Fibroblast of pulmonary artery (primary cell): Measurements from ENCODE around the gene ESYT3.
A peak's percentile ranks its signal among the peaks of the same experiment; 100 is the strongest.

Source experiments
- DNase-seq: peaks from one replicate; pipeline ENCODE4 v3.0.0-alpha.2; 2010; ENCODE audit warnings: low read depth
- H3K4me3 ChIP-seq: replicated peaks from 2 replicates; pipeline ENCODE4 v1.5.1; 2011; ENCODE audit warnings: low read depth, mild to moderate bottlenecking, control low read depth, low read length, moderate library complexity
- CTCF ChIP-seq: IDR thresholded peaks from 2 replicates; pipeline ENCODE4 v1.5.1; 2011; ENCODE audit warnings: mild to moderate bottlenecking, control low read depth, low read length, inconsistent platforms; ENCODE audit errors: missing control alignments

Gene ESYT3

GRCh38 chr3:138442433-138442832, 8.0 kb downstream of the ESYT3 start:
- H3K4me3 ChIP-seq: no peak overlapping the region
- peak; percentile 46 for DNase-seq
- TF ChIP-seq CTCF: no peak

DNA sequence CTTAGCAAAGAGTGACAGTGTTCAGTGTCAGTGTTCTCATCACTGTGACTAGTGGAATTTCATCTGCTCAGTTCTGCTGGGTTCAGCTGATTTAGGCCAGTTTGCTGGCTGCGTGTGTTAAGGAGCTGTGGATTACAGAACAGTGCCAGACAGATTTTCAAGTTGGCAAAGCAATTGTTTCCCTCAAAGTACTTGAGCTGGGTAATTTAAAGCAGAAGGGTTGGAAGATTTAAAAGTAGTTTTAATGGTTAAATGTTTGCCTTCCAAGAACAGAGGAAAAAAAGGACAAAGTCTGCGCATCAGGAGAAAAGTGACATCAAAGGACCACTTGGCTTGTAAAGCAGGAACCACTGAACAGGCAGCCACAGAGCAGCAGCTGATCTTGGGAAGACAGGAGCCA, 8.7 kb downstream of the ESYT3 start:
- no peak for DNase-seq
- TF ChIP-seq CTCF: no peak
- H3K4me3 ChIP-seq: no peak overlapping the region

- H3K4me3 ChIP-seq: no peak overlapping the region
- no peak for TF ChIP-seq CTCF
- no peak for DNase-seq
Observed at GRCh38 chr3:138443521-138444503, 9.4 kb downstream of the ESYT3 start.

DNA sequence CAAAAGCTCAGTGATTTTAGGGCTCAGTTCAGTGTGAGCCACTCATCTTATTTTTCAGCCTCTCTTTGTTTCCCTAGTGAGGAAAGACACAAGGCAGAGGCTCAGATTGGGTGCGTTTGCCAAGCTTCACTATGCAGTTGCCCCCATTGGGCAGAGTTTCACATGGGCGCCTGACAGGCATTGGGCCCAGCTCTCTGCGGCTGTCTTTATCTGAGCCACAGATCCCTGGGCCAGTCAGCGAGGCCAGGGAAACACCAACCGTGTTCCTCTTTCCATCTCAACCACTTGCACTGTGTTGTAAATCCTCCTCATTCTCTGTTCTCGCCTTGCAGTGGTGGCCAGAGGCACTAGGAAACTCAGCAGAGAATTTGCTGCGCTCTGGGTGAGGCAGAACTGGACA, 10.8 kb downstream of the ESYT3 start:
- TF ChIP-seq CTCF: no peak
- DNase-seq: no peak
- no peak overlapping the region for H3K4me3 ChIP-seq

DNA sequence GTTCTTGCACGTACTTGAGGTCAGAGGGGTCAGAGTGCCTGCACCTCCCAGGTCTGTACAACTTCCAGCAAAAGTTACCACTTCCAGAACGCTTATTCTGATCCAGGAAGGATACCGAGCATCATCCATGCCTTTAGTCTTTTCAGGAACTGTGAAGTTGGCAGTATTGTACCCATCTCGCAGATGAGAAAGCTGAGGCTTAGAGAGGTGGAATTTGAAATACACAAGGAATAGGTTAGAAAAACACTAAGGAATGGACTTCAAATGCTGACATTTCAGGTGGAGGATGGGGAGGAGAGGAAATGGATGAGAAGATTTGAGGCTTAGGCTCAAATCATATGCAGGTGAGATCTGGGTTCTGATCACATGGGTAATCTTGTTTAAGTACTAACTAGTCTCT, 11.2 kb downstream of the ESYT3 start:
- no peak overlapping the region for H3K4me3 ChIP-seq
- TF ChIP-seq CTCF: no peak
- no peak for DNase-seq

- no peak for TF ChIP-seq CTCF
- DNase-seq: no peak
Observed at GRCh38 chr3:138448631-138449030, 14.2 kb downstream of the ESYT3 start.

DNA sequence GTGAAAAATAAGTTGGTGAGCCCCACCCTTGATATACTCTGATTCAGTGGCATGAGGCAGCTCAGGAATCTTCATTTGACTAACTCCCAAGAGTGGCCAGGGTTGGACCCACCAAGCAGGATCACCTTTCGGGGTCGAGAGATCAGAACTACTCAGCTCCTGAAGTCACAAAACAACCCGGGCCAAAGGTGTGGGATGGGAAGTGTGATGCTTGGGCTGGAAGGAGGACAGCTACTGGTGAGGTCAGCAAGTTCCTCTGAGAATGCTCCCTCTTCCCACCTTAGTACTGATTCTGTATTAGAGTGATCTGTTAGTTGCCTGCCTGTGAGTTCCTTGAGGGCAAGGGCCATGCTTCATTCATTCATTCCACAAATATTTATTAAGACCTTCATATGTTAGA, 15.1 kb downstream of the ESYT3 start:
- no peak for TF ChIP-seq CTCF
- DNase-seq: no peak
- no peak overlapping the region for H3K4me3 ChIP-seq

More at GRCh38 chr3:138448631-138449030, 14.2 kb downstream of the ESYT3 start:
- H3K4me3 ChIP-seq: no peak overlapping the region
